Retinal pigment epithelial cell (primary cell): ENCODE data around the gene C10orf90.

ENCODE experiments used
- DNase-seq: peaks from one replicate; pipeline ENCODE4 v3.0.0-alpha.2; 2010; ENCODE audit warnings: low read depth
- H3K4me3 ChIP-seq: 2 replicates; pipeline ENCODE4 v1.5.1; 2011; ENCODE audit warnings: mild to moderate bottlenecking, low read length, control low read depth, moderate library complexity
- TF ChIP-seq, protein P1 (sequence below): conservative IDR thresholded peaks from 2 replicates; pipeline ENCODE4 v1.5.1; 2011; ENCODE audit warnings: low read depth, low read length, control low read depth, inconsistent platforms

The C10orf90 gene

DNA sequence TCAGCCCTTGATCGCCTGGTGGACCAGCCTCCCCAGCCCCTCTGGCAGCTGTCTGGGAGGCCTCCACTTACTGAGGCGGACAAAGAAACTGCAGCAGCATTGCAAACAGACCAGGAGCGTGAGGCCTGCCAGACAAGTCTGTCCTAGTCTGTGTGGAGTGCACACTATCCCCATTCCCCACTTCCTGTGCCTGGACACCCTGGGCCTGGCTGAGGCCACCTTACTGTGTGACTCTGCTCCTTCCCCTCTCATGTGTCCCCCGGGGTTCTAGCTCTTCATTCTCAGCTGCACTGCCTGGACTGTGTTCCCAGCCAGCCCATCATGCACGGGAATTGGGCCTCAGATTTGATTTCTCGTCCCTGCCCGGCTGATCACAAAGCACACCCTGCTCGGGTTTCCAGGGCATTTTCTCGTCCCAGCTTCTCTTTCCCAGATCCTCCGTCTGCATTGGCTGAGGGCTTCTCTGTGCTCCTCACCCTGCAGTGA, 16.7 kb upstream of the C10orf90 start:
- TF ChIP-seq, protein P1, sequence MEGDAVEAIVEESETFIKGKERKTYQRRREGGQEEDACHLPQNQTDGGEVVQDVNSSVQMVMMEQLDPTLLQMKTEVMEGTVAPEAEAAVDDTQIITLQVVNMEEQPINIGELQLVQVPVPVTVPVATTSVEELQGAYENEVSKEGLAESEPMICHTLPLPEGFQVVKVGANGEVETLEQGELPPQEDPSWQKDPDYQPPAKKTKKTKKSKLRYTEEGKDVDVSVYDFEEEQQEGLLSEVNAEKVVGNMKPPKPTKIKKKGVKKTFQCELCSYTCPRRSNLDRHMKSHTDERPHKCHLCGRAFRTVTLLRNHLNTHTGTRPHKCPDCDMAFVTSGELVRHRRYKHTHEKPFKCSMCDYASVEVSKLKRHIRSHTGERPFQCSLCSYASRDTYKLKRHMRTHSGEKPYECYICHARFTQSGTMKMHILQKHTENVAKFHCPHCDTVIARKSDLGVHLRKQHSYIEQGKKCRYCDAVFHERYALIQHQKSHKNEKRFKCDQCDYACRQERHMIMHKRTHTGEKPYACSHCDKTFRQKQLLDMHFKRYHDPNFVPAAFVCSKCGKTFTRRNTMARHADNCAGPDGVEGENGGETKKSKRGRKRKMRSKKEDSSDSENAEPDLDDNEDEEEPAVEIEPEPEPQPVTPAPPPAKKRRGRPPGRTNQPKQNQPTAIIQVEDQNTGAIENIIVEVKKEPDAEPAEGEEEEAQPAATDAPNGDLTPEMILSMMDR = no peak
- no peak for DNase-seq
- H3K4me3 ChIP-seq = no peak overlapping the region

DNA sequence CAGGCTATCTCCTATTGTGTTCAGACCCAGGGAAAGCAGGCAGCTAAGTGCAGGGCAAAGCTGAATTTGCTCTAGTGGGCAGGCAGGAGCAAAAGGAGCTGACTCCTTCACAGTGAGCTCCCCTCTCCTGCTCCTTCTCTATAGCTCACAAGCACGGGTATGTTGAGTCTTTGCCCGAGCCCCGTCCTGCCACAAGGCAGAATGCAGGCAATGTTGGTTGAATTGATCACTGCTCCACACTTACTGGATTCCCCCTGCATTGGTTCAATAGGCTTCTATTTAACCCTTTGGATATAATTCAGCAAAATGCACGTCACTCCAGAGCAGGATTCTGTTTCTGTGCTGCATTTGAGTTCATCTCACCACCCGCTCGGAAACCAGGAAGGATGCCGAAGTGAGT, 16.2 kb upstream of the C10orf90 start:
- TF ChIP-seq, protein P1 = no peak
- H3K4me3 ChIP-seq = no peak overlapping the region
- no peak for DNase-seq

DNA sequence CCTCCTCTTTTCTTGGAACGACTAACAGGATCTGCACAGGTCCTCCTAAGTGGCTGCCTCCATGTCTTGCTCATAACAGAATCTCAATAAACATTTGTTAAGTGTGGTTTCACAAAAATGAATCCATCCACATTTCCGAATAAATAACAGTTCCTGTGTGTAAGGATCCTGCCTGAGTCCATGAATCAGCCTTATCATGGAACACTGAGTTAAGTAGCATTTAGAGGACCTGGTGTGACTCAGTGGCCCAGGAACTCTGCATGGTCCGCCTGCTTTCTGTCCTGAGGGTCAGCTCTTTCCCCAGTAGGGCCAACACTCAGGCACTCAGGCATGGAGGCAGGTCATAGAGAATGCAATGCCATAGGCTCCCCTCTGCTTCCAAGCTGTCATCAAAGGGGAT, 15.8 kb upstream of the C10orf90 start:
- DNase-seq = no peak
- TF ChIP-seq, protein P1 = no peak
- no peak overlapping the region for H3K4me3 ChIP-seq

DNA sequence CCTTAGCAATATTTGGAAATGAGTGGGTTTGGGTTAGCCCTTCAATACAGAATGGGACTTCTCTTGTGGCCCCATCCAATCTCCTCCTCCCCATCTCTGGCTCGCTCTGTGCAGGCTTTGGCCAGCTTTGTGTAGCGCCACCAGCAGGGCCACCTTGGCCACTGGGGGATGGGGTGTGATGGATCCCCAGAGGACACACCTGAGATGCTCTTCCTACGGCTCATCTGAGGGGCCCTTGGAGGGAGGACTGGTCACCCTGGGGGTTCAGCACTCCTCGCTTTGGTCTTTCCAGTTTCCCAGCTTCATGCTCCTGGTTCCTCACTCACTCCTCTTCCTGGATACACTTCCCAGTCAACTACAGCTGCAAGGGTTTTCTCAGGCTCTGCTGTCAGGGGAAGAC, 15.3 kb upstream of the C10orf90 start:
- TF ChIP-seq, protein P1 = no peak
- DNase-seq = no peak
- no peak overlapping the region for H3K4me3 ChIP-seq

DNA sequence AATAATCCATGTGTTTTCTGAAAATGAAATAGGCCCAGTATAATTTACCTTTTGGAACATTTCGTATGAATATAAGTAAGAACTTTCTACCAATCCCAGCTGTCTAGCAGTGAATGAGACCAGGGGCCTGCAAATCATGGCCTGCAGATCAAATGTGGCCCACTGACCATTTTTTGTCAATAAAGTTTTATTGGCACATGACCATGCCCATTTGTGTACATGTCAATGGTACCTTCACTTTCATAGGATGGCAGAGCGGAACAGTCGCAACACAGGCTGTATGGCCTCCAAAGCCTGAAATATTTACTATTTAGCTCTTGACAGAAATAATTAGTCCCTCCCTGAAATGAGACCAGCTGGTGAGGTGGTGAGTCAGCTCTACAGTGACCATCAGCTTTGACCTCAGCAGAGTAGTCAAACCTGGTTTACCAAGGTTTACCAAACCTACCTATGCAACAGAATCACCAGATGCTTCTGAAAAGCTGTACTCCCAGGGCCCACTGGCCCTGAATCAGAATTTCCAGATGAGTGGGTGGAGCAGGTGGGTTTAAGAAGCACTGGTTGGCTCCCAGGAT, 13.8 kb upstream of the C10orf90 start:
- DNase-seq = no peak
- TF ChIP-seq, protein P1 = no peak
- no peak overlapping the region for H3K4me3 ChIP-seq

DNA sequence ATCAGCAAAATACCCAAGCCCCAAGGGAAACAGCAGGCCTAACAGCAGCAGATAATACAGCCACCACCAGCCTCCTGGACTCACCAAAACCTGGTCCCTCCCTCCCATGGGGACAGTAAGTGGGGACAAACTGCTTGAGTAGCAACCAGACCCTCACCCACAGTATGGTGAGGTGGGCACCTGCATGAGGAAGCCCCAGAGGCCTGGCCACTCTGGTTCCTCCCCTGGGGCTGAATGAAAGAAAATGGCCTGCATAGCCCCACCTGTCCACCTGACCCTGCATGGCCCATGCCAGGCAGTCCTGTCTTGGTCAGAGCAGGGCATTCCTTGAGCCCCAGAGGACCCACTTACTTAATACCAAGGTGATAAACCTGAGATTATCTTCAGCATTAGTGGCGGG, 13.0 kb upstream of the C10orf90 start:
- no peak for DNase-seq
- no peak overlapping the region for H3K4me3 ChIP-seq
- TF ChIP-seq, protein P1 = no peak

DNA sequence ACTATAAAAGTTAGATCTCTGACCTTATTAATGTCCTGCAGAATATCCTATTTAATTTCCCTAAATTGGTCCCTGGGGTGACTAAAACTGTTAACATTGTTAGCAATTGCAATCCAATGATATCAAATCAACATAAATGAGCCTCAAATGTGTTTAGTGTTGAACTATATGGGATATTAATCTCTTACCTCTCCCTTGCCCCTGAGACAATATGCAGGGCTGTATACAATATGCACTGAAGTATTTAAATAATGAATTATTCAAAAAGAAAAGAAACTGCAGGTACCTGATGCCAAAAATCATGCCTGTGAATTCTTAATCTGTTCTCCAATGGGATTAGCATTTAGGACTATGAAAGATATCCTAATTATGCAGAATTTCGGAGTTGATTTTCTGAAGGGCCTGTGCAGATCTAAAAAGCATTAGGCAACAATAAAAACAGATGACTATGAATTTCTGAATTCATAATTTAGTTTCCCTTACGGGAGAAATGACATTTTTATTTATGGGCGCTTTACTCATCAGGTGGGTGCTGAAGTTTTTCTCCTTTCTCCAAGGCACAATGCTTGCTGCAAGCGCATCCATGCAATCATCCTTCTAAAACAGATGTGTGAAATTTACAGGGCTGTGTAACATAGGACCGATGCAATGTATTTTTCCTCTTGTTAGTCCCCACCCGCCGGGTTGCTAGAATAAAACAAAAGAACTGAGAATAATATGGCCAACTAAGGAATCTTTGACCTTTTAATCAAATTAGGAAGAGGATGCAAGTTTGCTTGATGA, 5.4 kb upstream of the C10orf90 start:
- no peak for DNase-seq
- TF ChIP-seq, protein P1 = no peak
- no peak overlapping the region for H3K4me3 ChIP-seq
